GM12892 (cell line): Measurements from ENCODE around the gene ZC3HAV1.

Experiments
- POLR2A ChIP-seq: IDR thresholded peaks from 2 replicates; pipeline ENCODE4 v1.6.1; 2011; ENCODE audit warnings: low read depth, low read length, control low read depth
- POLR2AphosphoS5 ChIP-seq: IDR thresholded peaks from 2 replicates; pipeline ENCODE4 v1.6.1; 2011; ENCODE audit warnings: low read depth, low read length, control low read depth
- TAF1 ChIP-seq: IDR thresholded peaks from 2 replicates; pipeline ENCODE4 v1.6.1; 2011; ENCODE audit warnings: low read depth, mild to moderate bottlenecking, control low read depth, low read length, borderline replicate concordance

DNA sequence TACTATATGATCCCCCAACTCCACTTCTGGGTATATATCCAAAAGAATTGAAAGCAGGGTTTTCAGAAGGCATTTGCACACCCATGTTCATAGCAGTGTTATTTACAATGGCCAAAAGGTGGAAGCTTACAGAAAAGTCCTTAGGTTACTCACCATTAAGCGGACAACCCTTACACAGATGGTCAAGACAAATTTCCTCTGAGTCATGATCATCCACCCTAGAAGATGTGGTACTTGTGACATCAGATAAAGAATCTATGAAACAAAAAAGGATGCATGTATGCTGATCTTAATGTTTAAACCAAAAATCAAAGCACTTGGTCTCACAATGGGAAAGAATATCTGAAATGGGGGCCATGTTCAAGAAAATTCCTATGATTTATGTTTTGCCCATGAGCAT, 31.1 kb downstream of the ZC3HAV1 start:
- TF ChIP-seq POLR2A (no peak), POLR2AphosphoS5 (no peak), TAF1 (no peak)
